ENCODE measurements around the gene MRPL12.

Gene MRPL12

GRCh38 chr17:81683208-81683583 lies 20.0 kb upstream of the MRPL12 start:
- Histone ChIP-seq H3K4me3 (ENCODE audit: low read depth, low read length) (peak overlapping the region; percentile 93), H3K27ac (ENCODE audit: low read depth, low read length) (peak overlapping the region; percentile 55; the same call in 1 of the 2 replicates), H3K36me3 (ENCODE audit: insufficient read depth, low read length) (peaks cover 16% of the 10 kb centered on the region; the same call in 1 of the 2 replicates), H3K4me1 (ENCODE audit: control insufficient read depth, insufficient read depth, low read length, unreplicated experiment) (peaks cover 14% of the 10 kb centered on the region), H3K27me3 (ENCODE audit: insufficient read depth, low read length) (no peaks in the 10 kb centered on the region), H3K79me2 (ENCODE audit: control insufficient read depth, insufficient read depth, low read length, unreplicated experiment) (peaks cover 57% of the 10 kb centered on the region), H2AFZ (ENCODE audit: low read length, unreplicated experiment) (peak overlapping the region; percentile 53)

- Histone ChIP-seq H3K4me3 (ENCODE audit: low read depth, low read length) (peak within 1 kb of the TSS; percentile 93), H3K27ac (ENCODE audit: low read depth, low read length) (peak within 1 kb of the TSS; percentile 97), H3K27me3 (ENCODE audit: insufficient read depth, low read length) (no peaks in the 10 kb centered on the region), H3K79me2 (ENCODE audit: control insufficient read depth, insufficient read depth, low read length, unreplicated experiment) (peaks cover 63% of the 10 kb centered on the region), H3K36me3 (ENCODE audit: insufficient read depth, low read length) (peaks cover 21% of the 10 kb centered on the region; the same call in 1 of the 2 replicates), H3K4me1 (ENCODE audit: control insufficient read depth, insufficient read depth, low read length, unreplicated experiment) (peaks cover 14% of the 10 kb centered on the region), H2AFZ (ENCODE audit: low read length, unreplicated experiment) (peak within 1 kb of the TSS; percentile 53)
Observed at GRCh38 chr17:81683584-81684441, 19.4 kb upstream of the MRPL12 start, which contains the start of the genes ARL16 and HGS. ARL16 (minus strand) TSS chr17:81683797; CDS start chr17:81683753, 44 bp downstream. HGS (plus strand) TSS chr17:81684011; CDS start chr17:81684067, 56 bp downstream.

GRCh38 chr17:81684442-81684911 lies 18.7 kb upstream of the MRPL12 start:
- Histone ChIP-seq H3K4me3 (ENCODE audit: low read depth, low read length) (peak overlapping the region; percentile 93), H3K27ac (ENCODE audit: low read depth, low read length) (peak overlapping the region; percentile 97), H2AFZ (ENCODE audit: low read length, unreplicated experiment) (no peak overlapping the region), H3K36me3 (ENCODE audit: insufficient read depth, low read length) (peaks cover 21% of the 10 kb centered on the region; the same call in 1 of the 2 replicates), H3K4me1 (ENCODE audit: control insufficient read depth, insufficient read depth, low read length, unreplicated experiment) (peaks cover 14% of the 10 kb centered on the region), H3K27me3 (ENCODE audit: insufficient read depth, low read length) (no peaks in the 10 kb centered on the region), H3K79me2 (ENCODE audit: control insufficient read depth, insufficient read depth, low read length, unreplicated experiment) (peaks cover 69% of the 10 kb centered on the region)

- Histone ChIP-seq H3K4me1 (ENCODE audit: control insufficient read depth, insufficient read depth, low read length, unreplicated experiment) (peaks cover 14% of the 10 kb centered on the region), H3K4me3 (ENCODE audit: low read depth, low read length) (peak overlapping the region; percentile 93), H3K36me3 (ENCODE audit: insufficient read depth, low read length) (peaks cover 21% of the 10 kb centered on the region; the same call in 1 of the 2 replicates), H2AFZ (ENCODE audit: low read length, unreplicated experiment) (no peak overlapping the region), H3K27me3 (ENCODE audit: insufficient read depth, low read length) (no peaks in the 10 kb centered on the region), H3K79me2 (ENCODE audit: control insufficient read depth, insufficient read depth, low read length, unreplicated experiment) (peaks cover 72% of the 10 kb centered on the region), H3K27ac (ENCODE audit: low read depth, low read length) (peak overlapping the region; percentile 97)
Observed at GRCh38 chr17:81685108-81685507, 18.1 kb upstream of the MRPL12 start.

GRCh38 chr17:81686614-81687013 lies 16.6 kb upstream of the MRPL12 start:
- H3K4me1 ChIP-seq (ENCODE audit: control insufficient read depth, insufficient read depth, low read length, unreplicated experiment) = peaks cover 14% of the 10 kb centered on the region
- H3K79me2 ChIP-seq (ENCODE audit: control insufficient read depth, insufficient read depth, low read length, unreplicated experiment) = peaks cover 79% of the 10 kb centered on the region
- H3K36me3 ChIP-seq (ENCODE audit: insufficient read depth, low read length) = peaks cover 29% of the 10 kb centered on the region; the same call in 1 of the 2 replicates
- H2AFZ ChIP-seq (ENCODE audit: low read length, unreplicated experiment) = no peak overlapping the region
- H3K27ac ChIP-seq (ENCODE audit: low read depth, low read length) = no peak overlapping the region
- H3K4me3 ChIP-seq (ENCODE audit: low read depth, low read length) = no peak overlapping the region
- H3K27me3 ChIP-seq (ENCODE audit: insufficient read depth, low read length) = no peaks in the 10 kb centered on the region

GRCh38 chr17:81687770-81688541 lies 15.2 kb upstream of the MRPL12 start:
- Histone ChIP-seq H3K4me1 (ENCODE audit: control insufficient read depth, insufficient read depth, low read length, unreplicated experiment) (peaks cover 9% of the 10 kb centered on the region), H3K27me3 (ENCODE audit: insufficient read depth, low read length) (no peaks in the 10 kb centered on the region), H3K79me2 (ENCODE audit: control insufficient read depth, insufficient read depth, low read length, unreplicated experiment) (peaks cover 74% of the 10 kb centered on the region), H3K36me3 (ENCODE audit: insufficient read depth, low read length) (peaks cover 36% of the 10 kb centered on the region; the same call in 1 of the 2 replicates), H3K27ac (ENCODE audit: low read depth, low read length) (no peak overlapping the region), H3K4me3 (ENCODE audit: low read depth, low read length) (no peak overlapping the region), H2AFZ (ENCODE audit: low read length, unreplicated experiment) (no peak overlapping the region)

GRCh38 chr17:81688616-81689015 lies 14.6 kb upstream of the MRPL12 start:
- Histone ChIP-seq H3K4me3 (ENCODE audit: low read depth, low read length) (no peak overlapping the region), H3K4me1 (ENCODE audit: control insufficient read depth, insufficient read depth, low read length, unreplicated experiment) (peaks cover 9% of the 10 kb centered on the region), H3K27ac (ENCODE audit: low read depth, low read length) (no peak overlapping the region), H3K36me3 (ENCODE audit: insufficient read depth, low read length) (peaks cover 36% of the 10 kb centered on the region; the same call in 1 of the 2 replicates), H3K79me2 (ENCODE audit: control insufficient read depth, insufficient read depth, low read length, unreplicated experiment) (peaks cover 69% of the 10 kb centered on the region), H2AFZ (ENCODE audit: low read length, unreplicated experiment) (no peak overlapping the region), H3K27me3 (ENCODE audit: insufficient read depth, low read length) (no peaks in the 10 kb centered on the region)

GRCh38 chr17:81690066-81690465 lies 13.1 kb upstream of the MRPL12 start:
- Histone ChIP-seq H3K4me1 (ENCODE audit: control insufficient read depth, insufficient read depth, low read length, unreplicated experiment) (peaks cover 9% of the 10 kb centered on the region), H3K27ac (ENCODE audit: low read depth, low read length) (no peak overlapping the region), H2AFZ (ENCODE audit: low read length, unreplicated experiment) (no peak overlapping the region), H3K79me2 (ENCODE audit: control insufficient read depth, insufficient read depth, low read length, unreplicated experiment) (peaks cover 64% of the 10 kb centered on the region), H3K27me3 (ENCODE audit: insufficient read depth, low read length) (no peaks in the 10 kb centered on the region), H3K36me3 (ENCODE audit: insufficient read depth, low read length) (peaks cover 36% of the 10 kb centered on the region; the same call in 1 of the 2 replicates), H3K4me3 (ENCODE audit: low read depth, low read length) (no peak overlapping the region)

GRCh38 chr17:81690549-81690948 lies 12.6 kb upstream of the MRPL12 start:
- Histone ChIP-seq H3K4me3 (ENCODE audit: low read depth, low read length) (no peak overlapping the region), H3K4me1 (ENCODE audit: control insufficient read depth, insufficient read depth, low read length, unreplicated experiment) (peaks cover 5% of the 10 kb centered on the region), H3K27me3 (ENCODE audit: insufficient read depth, low read length) (no peaks in the 10 kb centered on the region), H3K79me2 (ENCODE audit: control insufficient read depth, insufficient read depth, low read length, unreplicated experiment) (peaks cover 62% of the 10 kb centered on the region), H3K27ac (ENCODE audit: low read depth, low read length) (no peak overlapping the region), H2AFZ (ENCODE audit: low read length, unreplicated experiment) (no peak overlapping the region), H3K36me3 (ENCODE audit: insufficient read depth, low read length) (peaks cover 41% of the 10 kb centered on the region; the same call in 1 of the 2 replicates)

- peaks cover 40% of the 10 kb centered on the region; the same call in 1 of the 2 replicates for H3K36me3 ChIP-seq (ENCODE audit: insufficient read depth, low read length)
Observed at GRCh38 chr17:81691196-81691595, 12.0 kb upstream of the MRPL12 start.

More at GRCh38 chr17:81691196-81691595, 12.0 kb upstream of the MRPL12 start:
- peaks cover 55% of the 10 kb centered on the region for H3K79me2 ChIP-seq (ENCODE audit: control insufficient read depth, insufficient read depth, low read length, unreplicated experiment)
- no peak overlapping the region for H3K27ac ChIP-seq (ENCODE audit: low read depth, low read length)
- no peak overlapping the region for H3K4me3 ChIP-seq (ENCODE audit: low read depth, low read length)
- no peaks in the 10 kb centered on the region for H3K27me3 ChIP-seq (ENCODE audit: insufficient read depth, low read length)
- H2AFZ ChIP-seq (ENCODE audit: low read length, unreplicated experiment) = no peak overlapping the region
- H3K4me1 ChIP-seq (ENCODE audit: control insufficient read depth, insufficient read depth, low read length, unreplicated experiment) = no peaks in the 10 kb centered on the region

Measured in ACC112 (cell line).